ENCODE data around the gene C21orf91.

- TF ChIP-seq CTCF (IDR thresholded peaks at IDR 0.05; ENCODE audit: insufficient read depth, low read length): no peak
- no peak for TF ChIP-seq REST (IDR thresholded peaks at IDR 0.05; ENCODE audit: insufficient replicate concordance, low read depth)
- TF ChIP-seq POLR2AphosphoS5 (IDR thresholded peaks at IDR 0.05; ENCODE audit: low read depth): no peak
- no peak for TF ChIP-seq GABPA (IDR thresholded peaks at IDR 0.05; ENCODE audit: low read depth)
- TF ChIP-seq SPI1 (IDR thresholded peaks at IDR 0.05; ENCODE audit: borderline replicate concordance, low read depth): no peak
Measured at GRCh38 chr21:17775431-17776126, 43.6 kb downstream of the C21orf91 start.

All from HL-60 (cell line).